GM11168 (cell line): ENCODE results near the gene GCH1.
"Not testable (repeated sequence)": the region's sequence is repeated elsewhere in the genome, so short reads cannot be mapped to it uniquely, and the experiment has no call there.

Source experiments
- in situ Hi-C: fragments of 300-500 bp; cut with MboI; formaldehyde crosslinking; loops from one replicate; pipeline ENCODE4 v1.12.0; 2022; ENCODE audit warnings: low sequenced_read_pairs; ENCODE audit not compliant: unreplicated experiment

Gene GCH1

GRCh38 chr14:54875648-54876047 is 27.0 kb downstream of the GCH1 start:
- in situ Hi-C loops = not testable (repeated sequence)

GRCh38 chr14:54870154-54871090 is 32.2 kb downstream of the GCH1 start:
- in situ Hi-C loops = not testable (repeated sequence)

- in situ Hi-C loops = no loop called here
Observed at GRCh38 chr14:54867011-54867410, 35.6 kb downstream of the GCH1 start.

DNA sequence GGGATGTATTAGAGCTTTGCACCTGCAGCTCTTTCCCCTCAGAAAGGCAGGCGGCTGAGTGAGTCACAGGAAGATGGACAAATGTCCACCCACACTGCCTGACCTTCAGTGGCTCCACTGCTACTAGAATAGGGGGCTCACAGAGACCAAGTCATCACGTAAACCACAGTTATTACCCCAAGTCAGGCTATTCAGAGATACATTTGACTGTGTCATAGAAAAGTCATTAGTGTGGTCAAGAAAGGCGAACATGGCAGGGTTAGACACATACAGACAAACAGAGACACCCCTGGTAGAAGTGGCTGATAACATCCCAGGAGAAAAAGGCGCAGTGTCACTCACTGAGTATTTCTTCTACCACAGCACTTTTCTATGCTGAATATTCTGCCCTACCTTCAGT is 36.0 kb downstream of the GCH1 start:
- in situ Hi-C loops = no loop called here

DNA sequence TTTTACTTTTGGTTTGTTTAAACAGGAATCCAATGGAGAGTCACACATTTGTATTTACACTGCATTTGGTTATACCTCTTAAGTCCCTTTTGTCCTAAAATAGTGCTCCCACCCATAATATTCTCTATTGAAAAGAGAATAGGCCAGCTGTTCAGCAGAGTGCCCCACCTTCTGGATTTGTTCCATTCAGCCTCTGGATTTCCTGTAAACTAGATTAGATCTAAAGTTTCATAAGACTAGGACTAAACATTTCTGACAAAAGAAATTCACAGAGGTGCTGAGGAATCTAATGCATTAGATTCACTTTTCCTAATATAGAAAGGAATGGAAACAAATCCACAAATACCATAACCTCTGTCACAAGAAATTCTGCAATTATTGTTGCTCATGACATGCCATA is 38.1 kb downstream of the GCH1 start:
- in situ Hi-C loops = no loop called here

DNA sequence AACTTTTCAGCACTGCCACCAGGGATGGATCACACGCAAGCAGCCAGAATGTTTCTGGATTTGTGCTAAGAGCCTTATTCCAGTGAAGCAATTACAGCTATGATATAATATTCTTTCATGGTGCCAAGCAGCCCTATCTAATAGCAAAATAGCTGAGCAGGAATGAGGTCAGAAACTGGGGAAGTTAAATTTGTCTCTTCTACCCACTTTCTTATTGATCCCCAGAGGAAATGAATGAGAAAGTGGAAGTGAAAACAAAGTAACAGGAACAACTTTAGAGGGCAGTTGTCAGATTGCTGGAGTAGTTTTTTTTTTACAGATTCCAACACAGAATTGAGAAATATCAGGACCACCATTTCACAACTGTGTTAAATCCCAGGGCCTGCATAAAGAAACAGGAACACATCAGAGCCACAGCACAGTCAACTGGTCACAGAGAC is 44.8 kb downstream of the GCH1 start:
- in situ Hi-C loops = no loop called here

- in situ Hi-C loops = no loop called here
Observed at GRCh38 chr14:54856152-54856551, 46.5 kb downstream of the GCH1 start.

- in situ Hi-C loops = no loop called here
Observed at GRCh38 chr14:54854181-54854580, 48.4 kb downstream of the GCH1 start.

DNA sequence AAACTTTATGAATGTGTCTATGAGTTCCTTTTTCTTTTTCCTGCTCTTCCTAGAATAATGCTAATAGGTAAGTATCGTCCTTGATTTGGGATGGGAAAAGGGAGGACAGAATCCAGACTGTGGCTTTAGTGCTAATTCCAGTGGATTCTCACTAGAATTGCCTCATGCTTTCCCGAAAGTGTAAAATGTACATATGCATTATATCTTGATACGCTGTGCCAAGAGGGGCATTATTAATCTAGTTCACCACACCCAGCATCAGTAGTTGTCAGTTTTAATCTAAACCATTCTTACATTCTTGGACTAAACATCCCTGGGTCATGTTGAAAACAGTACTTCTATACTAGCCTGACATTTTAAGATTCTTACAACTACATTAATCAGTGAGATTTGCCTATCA is 49.3 kb downstream of the GCH1 start:
- in situ Hi-C loops = no loop called here

- in situ Hi-C loops = no loop called here
Observed at GRCh38 chr14:54852215-54852614, 50.4 kb downstream of the GCH1 start.

DNA sequence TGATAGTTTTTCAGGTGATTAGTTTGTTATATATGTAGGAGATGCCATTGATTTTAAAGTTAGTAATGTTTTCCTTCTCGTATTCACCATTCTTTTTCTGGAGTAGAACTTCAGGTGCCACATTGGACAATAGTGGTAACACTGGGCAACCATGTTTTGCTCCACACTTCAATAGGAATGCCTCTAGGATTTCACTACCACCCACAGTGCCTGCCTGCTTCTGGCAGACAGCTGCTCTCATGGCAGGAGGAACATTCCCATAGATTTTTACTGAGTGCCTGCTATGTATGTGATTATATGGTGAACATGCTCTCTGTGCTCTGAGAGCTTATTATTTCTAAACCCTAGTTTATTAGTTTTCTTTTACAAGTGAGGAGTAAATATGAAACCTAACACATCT is 53.7 kb downstream of the GCH1 start:
- in situ Hi-C loops = no loop called here

DNA sequence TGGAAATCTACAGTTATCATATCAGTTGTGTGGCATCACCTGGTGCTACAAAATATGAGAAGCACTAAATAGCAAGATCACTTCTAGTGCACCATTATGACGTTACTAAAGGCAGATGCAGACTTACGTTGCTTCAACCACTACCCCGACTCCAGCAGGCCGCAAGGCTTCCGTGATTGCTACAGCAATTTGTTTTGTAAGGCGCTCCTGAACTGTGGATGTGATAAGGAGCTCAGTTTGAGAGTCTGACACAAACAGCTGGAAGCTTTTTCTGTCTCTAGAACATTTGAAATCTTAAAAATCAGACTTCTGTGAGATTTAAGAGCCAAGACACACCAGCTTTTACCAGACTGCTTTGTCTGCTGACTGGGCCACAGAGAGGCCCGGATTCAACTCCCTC is 57.0 kb downstream of the GCH1 start:
- in situ Hi-C loops = no loop called here

- in situ Hi-C loops = no loop called here
Observed at GRCh38 chr14:54844479-54844878, 58.1 kb downstream of the GCH1 start.

DNA sequence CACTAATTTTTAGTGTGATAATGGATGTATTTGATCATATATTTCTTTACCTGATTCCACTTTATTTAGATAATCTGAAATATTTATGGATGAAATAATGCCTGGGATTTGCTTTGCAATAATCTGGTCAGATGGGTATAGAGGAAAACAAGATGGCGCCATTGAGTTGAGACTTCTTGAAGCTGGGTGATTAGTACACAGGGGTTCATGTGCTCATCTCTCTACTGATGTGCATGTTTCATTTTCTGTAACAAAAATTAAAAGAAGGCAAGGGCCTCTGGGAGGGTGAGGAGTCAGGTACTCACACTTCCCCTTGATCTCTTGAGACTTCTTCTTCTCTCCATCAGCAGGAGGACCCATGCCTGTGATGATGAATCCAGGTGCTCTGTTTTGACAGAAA is 61.8 kb downstream of the GCH1 start:
- in situ Hi-C loops = no loop called here

- in situ Hi-C loops = no loop called here
Observed at GRCh38 chr14:54840336-54840735, 62.3 kb downstream of the GCH1 start.

DNA sequence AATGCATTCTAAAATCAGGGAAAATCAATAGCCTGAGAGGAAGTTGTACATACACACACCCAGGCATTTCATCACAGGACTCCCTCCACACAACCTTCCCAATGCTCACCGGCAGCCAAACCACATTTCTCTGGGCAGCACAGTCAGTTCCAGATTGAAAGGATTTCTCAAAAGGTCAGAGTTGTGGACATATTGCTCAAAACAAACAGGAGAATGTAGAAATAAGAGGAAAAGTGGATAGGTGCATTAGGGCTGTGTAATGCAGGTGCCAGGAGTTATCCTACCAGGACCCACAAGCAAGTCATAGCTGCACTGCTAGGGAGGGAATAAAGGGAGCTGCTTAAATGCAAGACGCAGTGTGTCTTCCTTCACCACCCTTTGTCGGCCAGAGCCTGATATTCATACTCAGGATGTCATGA is 62.9 kb downstream of the GCH1 start:
- in situ Hi-C loops = no loop called here

DNA sequence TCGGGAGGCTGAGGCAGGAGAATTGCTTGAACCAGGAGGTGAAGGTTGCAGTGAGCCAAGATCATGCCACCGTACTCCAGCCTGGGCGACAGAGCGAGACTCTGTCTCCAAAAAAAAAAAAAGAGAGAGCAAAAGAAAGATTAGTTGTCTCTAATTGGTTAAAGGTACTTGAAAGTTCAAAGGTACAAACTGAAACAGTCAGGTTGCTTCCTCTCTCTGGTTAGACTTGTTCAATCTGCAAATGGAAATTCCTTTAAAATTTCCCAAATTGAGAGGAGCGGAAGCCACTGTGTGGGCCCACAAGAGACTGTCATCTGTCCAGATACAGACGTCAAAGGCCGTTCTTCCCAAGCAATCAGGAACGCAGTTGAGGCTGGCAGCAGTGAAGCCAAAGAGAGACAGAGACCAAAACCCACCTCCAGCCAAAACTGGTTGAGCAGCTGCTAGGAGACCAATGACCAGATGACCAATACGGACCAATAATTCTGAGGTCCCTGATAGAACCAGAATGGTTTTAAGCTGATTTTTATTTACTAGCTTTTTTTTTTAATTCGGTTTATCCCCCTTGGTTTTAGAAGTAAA is 63.6 kb downstream of the GCH1 start:
- in situ Hi-C loops = no loop called here

DNA sequence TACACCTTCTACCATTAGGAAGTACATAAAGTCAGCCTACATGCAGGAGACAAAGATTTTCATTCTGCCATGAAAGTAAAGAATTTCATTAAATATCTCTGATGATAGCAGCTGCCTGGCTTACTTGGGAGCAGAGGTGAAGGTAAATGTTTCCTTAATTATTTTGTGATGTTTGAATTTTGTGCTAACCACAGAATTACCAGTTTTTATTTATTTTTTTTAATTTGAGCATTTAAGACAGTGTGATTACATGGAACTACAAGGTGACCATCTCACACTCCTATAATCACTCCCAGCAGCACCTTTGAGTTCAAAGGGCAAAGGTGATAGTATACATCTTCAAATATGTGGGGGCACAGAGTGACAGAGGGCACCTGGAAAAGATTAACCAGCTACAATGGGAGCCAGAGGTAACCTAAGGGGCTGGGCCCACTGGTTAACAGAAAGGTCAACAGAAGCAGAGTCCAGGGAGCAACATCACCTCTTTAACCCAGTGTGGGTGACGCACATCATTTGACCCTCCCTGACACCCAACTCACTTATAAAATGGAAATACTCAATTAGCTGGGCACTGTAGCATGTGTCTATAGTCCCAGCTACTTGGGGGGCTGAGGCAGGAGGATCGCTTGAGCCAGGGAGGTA is 65.0 kb downstream of the GCH1 start:
- in situ Hi-C loops = no loop called here

DNA sequence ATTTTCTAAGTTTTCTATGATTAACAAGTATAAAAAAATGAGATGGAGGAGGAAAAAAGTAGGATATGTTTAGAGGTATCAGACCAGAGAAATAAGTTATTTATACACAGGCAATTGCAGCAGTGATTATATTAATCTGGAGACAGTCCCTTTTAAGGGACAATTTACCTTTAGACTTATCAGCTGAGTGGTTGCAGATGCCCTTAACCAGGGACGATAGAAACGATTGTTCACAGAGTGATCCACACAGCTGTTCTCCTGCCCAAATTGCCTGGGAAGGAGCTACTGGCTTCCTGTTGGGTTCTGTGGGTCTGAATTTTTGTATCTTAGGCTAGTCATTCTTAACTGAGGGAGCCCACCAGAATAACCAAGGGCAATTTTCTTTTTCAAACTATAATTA is 66.4 kb downstream of the GCH1 start:
- in situ Hi-C loops = no loop called here

DNA sequence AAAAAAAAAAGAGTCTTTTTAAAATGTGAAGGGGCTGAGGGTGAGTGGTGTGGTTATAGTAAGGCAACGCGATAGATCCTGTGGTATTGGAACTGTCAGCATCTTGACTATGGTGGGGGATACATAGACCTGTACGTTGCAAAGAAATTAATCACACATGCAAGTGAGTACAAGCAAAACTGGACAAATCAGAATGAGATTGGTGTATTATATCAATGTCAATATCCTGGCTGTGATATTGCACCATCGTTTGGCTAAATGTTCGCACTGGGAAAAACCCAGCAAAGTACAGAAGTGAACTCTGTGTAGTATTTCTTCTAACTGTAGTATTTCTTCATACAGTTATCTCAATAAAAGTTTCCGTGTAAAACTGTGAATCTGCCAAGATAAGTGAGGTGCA is 67.9 kb downstream of the GCH1 start:
- in situ Hi-C loops = no loop called here

DNA sequence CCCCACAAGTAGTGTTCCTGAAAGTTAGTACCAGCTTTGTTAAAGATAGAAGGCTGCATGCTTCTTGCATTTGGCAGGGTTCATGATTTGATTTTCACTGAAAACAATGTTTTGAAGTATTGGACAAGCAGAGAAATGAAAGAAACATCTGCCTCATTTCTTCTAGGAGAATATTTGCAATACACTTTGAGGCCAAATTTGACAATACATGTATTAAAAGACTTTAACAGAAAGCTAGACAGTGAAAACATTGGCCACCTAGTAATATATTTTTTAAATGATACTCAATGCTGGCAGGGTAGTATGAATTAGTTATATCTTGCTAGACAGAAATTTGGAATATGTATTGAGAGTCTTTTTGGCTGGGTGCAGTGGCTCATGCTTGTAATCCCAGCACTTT is 68.5 kb downstream of the GCH1 start:
- in situ Hi-C loops = no loop called here
